Smooth muscle cell (in vitro differentiated cells): ENCODE results near the gene GLIS1. TPM values are rescaled to one million over a fixed set of nuclear protein-coding genes. Genes with fewer than 3 reads are reported as not detected.

Source experiments
- DNase-seq: peaks from one replicate; lab custom pipeline; 2025; ENCODE audit not compliant: unreplicated experiment; lab: John Stamatoyannopoulos, UW
- H2AFZ ChIP-seq: fragments of 200-600 bp; sonication (generic); 2 replicates; pipeline ENCODE4 v1.6.0; 2016; ENCODE audit warnings: antibody characterized with exemption, low read depth, mild to moderate bottlenecking
- H3F3A ChIP-seq: fragments of 200-600 bp; sonication (generic); 2 replicates; pipeline ENCODE4 v1.6.0; 2017; ENCODE audit warnings: antibody characterized with exemption, low read depth
- H3K27ac ChIP-seq: fragments of 200-600 bp; sonication (generic); 2 replicates; pipeline ENCODE4 v1.5.1; 2016; ENCODE audit warnings: low read depth, mild to moderate bottlenecking
- H3K27me3 ChIP-seq: fragments of 200-600 bp; sonication (generic); 2 replicates; pipeline ENCODE4 v1.6.1; 2016; ENCODE audit warnings: low read depth, mild to moderate bottlenecking
- H3K36me3 ChIP-seq: fragments of 200-600 bp; sonication (generic); 2 replicates; pipeline ENCODE4 v1.5.1; 2016; ENCODE audit warnings: low read depth
- H3K4me1 ChIP-seq: fragments of 200-600 bp; sonication (generic); 2 replicates; pipeline ENCODE4 v1.5.1; 2016; ENCODE audit warnings: low read depth
- H3K4me2 ChIP-seq: fragments of 200-600 bp; sonication (generic); 2 replicates; pipeline ENCODE4 v1.6.0; 2016; ENCODE audit warnings: mild to moderate bottlenecking
- H3K4me3 ChIP-seq: fragments of 200-600 bp; sonication (generic); 2 replicates; pipeline ENCODE4 v1.5.1; 2016; ENCODE audit warnings: mild to moderate bottlenecking
- H3K79me2 ChIP-seq: fragments of 200-600 bp; sonication (generic); 2 replicates; pipeline ENCODE4 v1.6.0; 2016; ENCODE audit warnings: low read depth, mild to moderate bottlenecking
- H3K9ac ChIP-seq: fragments of 200-600 bp; sonication (generic); 2 replicates; pipeline ENCODE4 v1.6.0; 2016; ENCODE audit warnings: low read depth
- H3K9me3 ChIP-seq: fragments of 200-600 bp; sonication (generic); replicated peaks from 2 replicates; pipeline ENCODE4 v1.5.1; 2016; ENCODE audit warnings: low read depth
- H4K20me1 ChIP-seq: fragments of 200-600 bp; sonication (generic); 2 replicates; pipeline ENCODE4 v1.6.0; 2016; ENCODE audit warnings: low read depth
- WGBS: methylation state at CpG from one replicate; pipeline ENCODE4 v1.1.7; 2016; ENCODE audit warnings: low lambda C conversion rate; 5-methylcytosine and 5-hydroxymethylcytosine counted together
- polyA plus RNA-seq: library from polyadenylated mRNA; unstranded; fragments of >200 nt; fragmentation: Nextera tagmentation; extraction: Ambion mirVana; gene quantifications from 2 replicates; pipeline ENCODE4 v1.2.1, GENCODE V29; 2016
- total RNA-seq: library from RNA; depleted of rRNA; stranded (reverse); fragments of >200 nt; gene quantifications from 2 replicates; pipeline ENCODE4 v1.2.3, GENCODE V29; 2014
- TF ChIP-seq, protein P1 (sequence below): fragments of 200-600 bp; sonication (generic); IDR thresholded peaks from 2 replicates; pipeline ENCODE4 v1.5.1; 2017; ENCODE audit warnings: borderline replicate concordance, mild to moderate bottlenecking, antibody characterized with exemption; ENCODE audit not compliant: insufficient read depth, poor library complexity, severe bottlenecking

The GLIS1 gene
- total and polyA plus RNA-seq, 2 experiments from 2014 or later: 0.36 to 4.9 TPM

- H3K9me3 ChIP-seq: no peaks in the 10 kb centered on the region
- peaks cover 19% of the 10 kb centered on the region for H3K4me1 ChIP-seq
- H3K9ac ChIP-seq: no peak overlapping the region
- H4K20me1 ChIP-seq: no peaks in the 10 kb centered on the region
- H3K36me3 ChIP-seq: no peaks in the 10 kb centered on the region
- H3K79me2 ChIP-seq: no peaks in the 10 kb centered on the region
- H3K27ac ChIP-seq: no peak overlapping the region
- TF ChIP-seq, protein P1, sequence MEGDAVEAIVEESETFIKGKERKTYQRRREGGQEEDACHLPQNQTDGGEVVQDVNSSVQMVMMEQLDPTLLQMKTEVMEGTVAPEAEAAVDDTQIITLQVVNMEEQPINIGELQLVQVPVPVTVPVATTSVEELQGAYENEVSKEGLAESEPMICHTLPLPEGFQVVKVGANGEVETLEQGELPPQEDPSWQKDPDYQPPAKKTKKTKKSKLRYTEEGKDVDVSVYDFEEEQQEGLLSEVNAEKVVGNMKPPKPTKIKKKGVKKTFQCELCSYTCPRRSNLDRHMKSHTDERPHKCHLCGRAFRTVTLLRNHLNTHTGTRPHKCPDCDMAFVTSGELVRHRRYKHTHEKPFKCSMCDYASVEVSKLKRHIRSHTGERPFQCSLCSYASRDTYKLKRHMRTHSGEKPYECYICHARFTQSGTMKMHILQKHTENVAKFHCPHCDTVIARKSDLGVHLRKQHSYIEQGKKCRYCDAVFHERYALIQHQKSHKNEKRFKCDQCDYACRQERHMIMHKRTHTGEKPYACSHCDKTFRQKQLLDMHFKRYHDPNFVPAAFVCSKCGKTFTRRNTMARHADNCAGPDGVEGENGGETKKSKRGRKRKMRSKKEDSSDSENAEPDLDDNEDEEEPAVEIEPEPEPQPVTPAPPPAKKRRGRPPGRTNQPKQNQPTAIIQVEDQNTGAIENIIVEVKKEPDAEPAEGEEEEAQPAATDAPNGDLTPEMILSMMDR: no peak
- H3K4me3 ChIP-seq: no peak overlapping the region
- H3F3A ChIP-seq: peaks cover 15% of the 10 kb centered on the region
- 92% methylated on average over 6 of the region's 6 CpGs for WGBS
- DNase-seq: no peak
- H2AFZ ChIP-seq: no peak overlapping the region
- H3K27me3 ChIP-seq: no peaks in the 10 kb centered on the region
- H3K4me2 ChIP-seq: no peak overlapping the region
Observed at GRCh38 chr1:53588053-53588779, 150.7 kb downstream of the GLIS1 start.

DNA sequence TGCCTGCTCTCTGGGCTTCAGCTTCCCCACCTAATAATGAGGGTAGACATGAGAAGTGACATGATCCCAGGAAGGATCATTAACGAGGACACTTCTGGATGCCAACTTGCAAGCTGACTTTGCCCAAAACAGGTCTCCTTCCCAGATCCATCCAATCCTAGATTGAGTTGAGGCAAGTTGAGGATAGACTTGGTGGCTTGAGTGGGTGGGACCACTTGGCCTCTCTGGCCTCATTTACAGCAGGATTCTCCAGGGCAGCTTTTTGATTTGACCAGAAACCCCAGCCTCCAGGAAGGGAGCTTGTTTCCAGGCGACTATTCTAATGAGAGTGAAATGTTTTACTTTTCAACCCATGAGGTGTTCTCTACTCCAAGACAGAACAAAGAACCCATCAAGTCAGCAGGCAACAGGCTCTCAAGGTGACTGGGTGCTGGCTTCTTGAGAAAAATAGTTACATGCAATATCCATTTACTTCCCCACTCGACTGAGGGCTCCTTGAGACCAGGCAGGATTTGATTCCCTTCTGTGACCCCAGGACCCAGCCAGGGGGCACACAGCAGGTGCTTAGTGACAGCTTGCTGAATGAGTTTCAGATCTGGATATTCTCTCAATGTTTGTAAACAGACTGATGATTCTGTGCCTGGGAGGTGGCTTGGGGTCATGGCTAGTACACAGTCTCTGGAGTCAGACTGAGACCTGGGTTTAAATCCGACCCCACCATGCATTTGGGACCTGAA lies 151.5 kb downstream of the GLIS1 start:
- peaks cover 20% of the 10 kb centered on the region for H3K4me1 ChIP-seq
- no peaks in the 10 kb centered on the region for H3K27me3 ChIP-seq
- H3K36me3 ChIP-seq: no peaks in the 10 kb centered on the region
- H2AFZ ChIP-seq: no peak overlapping the region
- no peak overlapping the region for H3K4me2 ChIP-seq
- H3F3A ChIP-seq: peaks cover 11% of the 10 kb centered on the region
- no peaks in the 10 kb centered on the region for H3K79me2 ChIP-seq
- no peak overlapping the region for H3K27ac ChIP-seq
- no peaks in the 10 kb centered on the region for H3K9me3 ChIP-seq
- TF ChIP-seq, protein P1: no peak
- no peak for DNase-seq
- WGBS: 76% methylated on average over 4 of the region's 4 CpGs
- no peaks in the 10 kb centered on the region for H4K20me1 ChIP-seq
- no peak overlapping the region for H3K4me3 ChIP-seq
- H3K9ac ChIP-seq: no peak overlapping the region

DNA sequence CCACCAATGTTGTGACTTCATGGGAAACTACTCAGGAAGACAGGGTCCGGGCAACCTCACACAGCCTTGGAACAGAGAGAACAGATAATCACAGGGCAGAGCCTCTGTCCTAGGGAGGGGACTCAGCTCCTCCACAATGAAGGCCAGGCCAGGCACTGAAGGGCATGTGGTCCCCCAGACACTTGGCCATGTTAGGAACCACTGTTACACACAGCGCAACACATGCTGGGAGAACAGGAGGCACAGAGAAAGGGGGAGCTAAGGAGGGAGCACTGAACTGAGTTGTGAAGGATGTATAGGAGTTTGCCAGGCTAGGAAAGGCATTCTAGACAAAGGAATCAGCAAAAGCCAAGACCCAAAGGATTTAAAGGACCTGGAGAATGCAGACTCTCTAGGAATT lies 152.2 kb downstream of the GLIS1 start:
- Histone ChIP-seq H3K27me3 (no peaks in the 10 kb centered on the region), H3F3A (peaks cover 6% of the 10 kb centered on the region), H4K20me1 (no peaks in the 10 kb centered on the region), H3K4me3 (no peak overlapping the region), H3K79me2 (no peaks in the 10 kb centered on the region), H3K9ac (no peak overlapping the region), H3K36me3 (no peaks in the 10 kb centered on the region), H3K4me1 (peaks cover 20% of the 10 kb centered on the region), H2AFZ (no peak overlapping the region), H3K9me3 (no peaks in the 10 kb centered on the region), H3K4me2 (no peak overlapping the region), H3K27ac (peak overlapping the region; percentile 10)
- WGBS: 50% methylated on average over 2 of the region's 2 CpGs
- TF ChIP-seq, protein P1: no peak
- DNase-seq: no peak
